Measurements from ENCODE around the gene LYAR.
"Not testable (repeated sequence)": the region's sequence is repeated elsewhere in the genome, so short reads cannot be mapped to it uniquely, and the experiment has no call there.

LYAR gene

DNA sequence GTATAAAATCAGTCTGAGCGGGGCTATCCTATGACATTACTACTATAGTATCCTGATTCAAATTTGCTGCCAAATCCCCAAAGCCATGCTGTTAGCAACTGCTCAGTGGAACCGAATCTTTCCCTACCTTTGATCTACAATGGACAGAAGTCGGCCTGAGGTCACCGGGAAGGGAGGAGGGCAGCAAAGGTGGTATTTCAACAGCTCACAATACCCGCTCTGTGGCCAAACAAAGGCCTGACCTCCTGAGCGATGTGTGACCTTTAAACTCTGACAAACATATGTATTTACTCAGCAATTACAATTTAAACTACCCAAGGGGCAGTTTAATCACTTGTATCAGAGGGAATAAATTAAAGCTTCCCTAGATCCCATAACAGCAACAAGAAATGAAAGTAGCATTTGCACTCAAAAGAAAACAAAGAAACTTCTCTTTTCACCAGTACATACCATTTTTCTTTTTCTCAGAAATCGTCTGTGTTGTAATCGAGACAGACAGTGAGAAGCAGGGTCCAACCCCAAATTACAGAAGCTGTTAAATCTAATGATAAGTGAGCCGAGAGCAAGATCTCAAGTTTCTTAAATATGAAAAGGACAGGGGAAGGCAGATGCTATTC, 30.4 kb downstream of the LYAR start:
- no peak for DNase-seq

DNA sequence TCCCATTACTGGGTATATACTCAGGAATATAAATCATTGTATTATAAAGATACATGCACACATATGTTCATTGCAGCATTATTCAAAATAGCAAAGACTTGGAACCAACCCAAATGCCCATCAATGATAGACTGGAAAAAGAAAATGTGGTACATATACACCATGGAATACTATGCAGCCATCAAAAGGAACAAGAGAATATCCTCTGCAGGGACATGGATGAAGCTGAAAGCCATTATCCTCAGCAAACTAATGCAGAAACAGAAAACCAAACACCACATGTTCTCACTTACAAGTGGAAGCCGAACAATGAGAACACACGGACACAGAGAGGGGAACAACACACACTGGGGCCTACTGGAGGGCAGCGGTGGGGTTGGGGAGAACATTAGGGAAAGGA, 32.2 kb downstream of the LYAR start:
- not testable (repeated sequence) for DNase-seq

GRCh38 chr4:4256799-4257198, 33.2 kb downstream of the LYAR start:
- DNase-seq: no peak

DNA sequence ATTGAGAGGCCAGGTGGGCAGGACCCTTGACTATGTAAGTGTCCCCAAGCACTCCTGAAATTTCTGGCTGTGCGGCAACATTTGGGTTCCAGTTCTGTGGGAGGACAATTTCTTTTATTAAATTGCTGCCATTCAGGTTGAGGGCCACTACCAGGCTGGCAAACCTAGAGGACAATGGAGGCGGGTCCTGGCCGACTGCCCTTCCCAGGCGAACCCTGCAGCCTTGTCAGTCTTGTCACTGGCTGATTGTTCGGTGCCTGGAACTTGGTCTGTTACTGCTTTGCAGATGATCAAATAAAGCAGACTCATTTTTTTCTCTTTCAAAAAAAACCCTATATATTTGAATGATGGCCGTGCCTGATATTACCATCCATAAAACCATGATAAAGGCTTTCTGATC, 35.3 kb downstream of the LYAR start:
- no peak for DNase-seq

- no peak for DNase-seq
Observed at GRCh38 chr4:4254199-4254598, 35.8 kb downstream of the LYAR start.

- DNase-seq: no peak
Observed at GRCh38 chr4:4249866-4250265, 40.1 kb downstream of the LYAR start.

GRCh38 chr4:4249342-4249741, 40.6 kb downstream of the LYAR start:
- DNase-seq: not testable (repeated sequence)

DNA sequence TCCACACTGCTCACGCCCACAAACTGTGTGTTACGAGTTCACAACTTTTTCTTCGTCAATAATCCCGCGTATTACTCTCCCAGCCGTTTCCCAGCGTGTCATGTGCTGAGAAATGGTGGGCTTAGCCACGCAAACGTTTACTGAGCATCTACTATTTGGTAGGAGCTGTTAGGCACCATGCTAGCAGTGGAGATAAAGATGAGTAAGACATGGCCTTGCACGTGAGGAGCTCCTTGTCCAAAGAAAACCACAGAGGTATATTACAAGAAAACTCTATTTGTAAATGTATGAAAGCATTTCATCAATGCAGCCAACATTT, 41.1 kb downstream of the LYAR start:
- DNase-seq: no peak

DNA sequence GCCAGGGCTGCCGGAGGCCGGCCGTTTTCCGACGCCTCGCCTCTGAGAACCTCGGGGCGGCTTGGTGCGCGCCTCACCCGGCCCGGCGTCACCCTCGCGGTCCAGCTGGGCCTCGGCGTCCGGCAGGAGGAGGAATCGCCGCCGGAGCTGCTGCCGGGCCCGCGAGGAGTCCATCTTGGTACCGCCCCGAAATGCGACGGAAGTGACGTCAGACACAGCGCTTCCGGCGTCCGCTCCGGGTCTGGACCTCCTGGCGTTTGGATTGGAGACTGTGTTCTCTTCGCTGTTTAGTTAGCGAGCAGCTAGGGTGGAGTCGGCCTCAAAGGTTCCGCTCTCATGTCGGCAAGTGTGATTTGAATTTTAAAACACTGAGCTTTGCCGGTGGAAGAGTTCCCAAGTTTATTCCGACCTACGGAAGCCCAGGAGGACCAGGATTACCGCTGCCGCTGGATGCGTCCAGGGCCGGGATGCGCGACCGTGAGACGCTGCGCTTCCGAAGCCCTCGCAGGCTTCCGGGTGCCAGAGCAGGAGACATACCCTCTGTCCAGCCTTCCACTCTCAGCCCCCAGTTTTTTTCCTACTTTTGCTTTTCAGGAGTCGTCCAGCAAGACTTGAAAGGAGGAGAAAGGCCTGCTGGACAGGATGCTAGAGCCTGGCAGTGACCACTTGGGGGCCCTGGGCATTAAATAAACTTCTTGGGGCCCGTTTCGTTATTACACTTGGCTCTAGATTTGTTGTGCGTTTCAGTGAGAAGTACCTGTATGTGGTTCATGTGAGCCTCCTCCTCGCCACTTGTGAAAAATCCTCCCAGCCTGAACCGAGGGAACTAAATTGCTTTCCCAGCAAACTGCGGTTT, 41.7 kb downstream of the LYAR start, which contains the start of gene TMEM128:
Gene TMEM128 (minus strand): TSS at position 195 of the 856 bp plus-strand sequence. CDS start 21 bp downstream, at position 174.
- peak; percentile 76 for DNase-seq

GRCh38 chr4:4247696-4248028, 42.3 kb downstream of the LYAR start:
- DNase-seq: no peak

DNA sequence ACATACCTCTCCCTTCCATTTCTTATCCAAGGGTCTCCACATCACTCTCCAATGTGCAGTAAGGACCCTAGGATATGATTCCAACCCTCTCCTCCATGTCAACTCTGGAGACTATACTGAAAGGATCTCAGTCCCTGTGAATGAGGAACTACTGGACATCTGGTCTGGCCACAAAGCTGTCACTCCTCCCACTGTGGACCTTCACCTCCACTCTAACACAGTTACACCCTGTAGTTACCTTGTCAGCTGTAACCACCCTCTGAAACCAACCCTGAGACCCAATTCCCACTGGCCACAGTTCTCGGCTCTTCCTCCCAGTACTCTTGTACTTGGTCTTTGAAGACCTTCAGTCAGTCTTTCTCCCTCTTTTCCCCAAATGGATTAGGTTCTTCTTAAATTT, 44.8 kb downstream of the LYAR start:
- DNase-seq: no peak

- DNase-seq: not testable (repeated sequence)
Observed at GRCh38 chr4:4239551-4239950, 50.4 kb downstream of the LYAR start.

DNA sequence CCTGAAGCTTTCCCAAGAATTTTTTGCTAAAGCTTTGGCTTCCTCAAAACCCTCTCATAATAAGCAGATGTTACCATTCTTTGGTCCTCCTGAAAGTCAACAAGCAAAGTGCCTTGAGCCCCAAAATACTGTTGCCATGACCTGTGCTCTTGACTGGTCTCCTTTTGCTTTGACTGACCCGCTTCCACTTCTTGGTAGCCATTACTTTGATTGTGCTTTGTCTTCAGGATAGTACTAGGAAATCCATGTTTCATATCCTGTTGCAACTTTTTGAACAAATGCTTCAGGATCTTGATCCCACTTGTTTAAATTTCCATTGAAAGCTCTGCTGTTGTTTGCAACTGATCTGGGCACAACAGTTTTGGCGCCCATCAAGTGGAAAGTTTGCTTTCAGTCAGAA, 56.3 kb downstream of the LYAR start:
- DNase-seq: no peak

DNA sequence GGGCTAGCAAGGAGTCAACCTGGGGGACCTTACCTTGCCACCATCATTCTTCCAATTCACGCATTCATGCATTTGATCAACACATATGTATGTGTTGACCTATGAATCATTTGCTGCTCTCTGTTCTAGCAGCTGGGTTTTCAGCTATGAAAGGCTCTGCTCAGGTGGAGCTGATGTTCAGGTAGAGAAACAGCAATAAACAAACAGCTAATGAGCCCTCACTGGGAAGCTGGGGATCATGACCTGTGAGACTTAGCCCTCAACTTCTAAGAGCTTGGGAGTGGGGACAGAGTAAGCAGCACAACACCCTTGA, 61.6 kb downstream of the LYAR start:
- DNase-seq: no peak

- no peak for DNase-seq
Observed at GRCh38 chr4:4227510-4228355, 62.2 kb downstream of the LYAR start.

DNA sequence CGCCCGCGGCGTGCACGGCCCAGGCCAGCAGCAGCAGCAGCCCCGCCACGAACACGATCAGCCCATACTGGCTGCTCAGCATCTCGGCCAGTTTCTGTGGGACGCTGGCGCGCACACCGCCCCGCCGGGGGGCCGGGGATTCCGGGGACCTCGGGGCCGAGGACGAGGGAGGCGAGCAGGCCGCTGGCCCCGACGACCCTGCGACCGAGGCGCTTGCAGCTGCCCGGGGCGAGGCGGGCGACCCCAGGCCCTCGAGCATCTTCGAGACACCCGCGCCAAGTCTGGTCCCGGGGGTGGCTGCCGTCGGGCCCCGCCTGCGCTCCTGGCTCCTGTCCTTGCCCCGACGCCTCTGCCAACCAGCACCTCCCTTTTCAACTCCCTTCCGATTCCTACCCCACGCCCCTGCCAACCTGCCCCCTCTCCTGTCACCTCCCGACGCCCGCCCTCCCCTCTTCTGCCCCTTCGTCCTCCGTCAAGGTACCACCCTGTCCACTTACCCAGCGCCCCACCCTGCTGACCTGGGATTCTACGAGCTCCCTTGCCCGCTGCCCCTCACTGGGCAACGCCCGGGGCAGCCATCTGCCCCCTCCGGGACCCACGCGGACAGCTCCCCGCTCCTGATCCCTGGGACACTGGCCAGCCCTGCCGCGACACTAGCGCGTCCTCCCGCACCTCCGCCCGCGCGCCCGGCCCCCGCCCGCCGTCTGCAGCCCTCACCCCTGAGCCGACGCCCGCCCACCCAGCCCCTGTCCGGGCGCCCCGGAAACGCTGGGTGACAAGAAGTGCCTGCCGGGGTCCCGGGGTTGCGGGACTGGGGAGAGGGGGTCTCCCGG, 63.1 kb downstream of the LYAR start, which contains the start of gene OTOP1:
Gene OTOP1 (minus strand): TSS at position 324 of the 833 bp plus-strand sequence. CDS start 65 bp downstream, at position 259.
- DNase-seq: no peak

DNA sequence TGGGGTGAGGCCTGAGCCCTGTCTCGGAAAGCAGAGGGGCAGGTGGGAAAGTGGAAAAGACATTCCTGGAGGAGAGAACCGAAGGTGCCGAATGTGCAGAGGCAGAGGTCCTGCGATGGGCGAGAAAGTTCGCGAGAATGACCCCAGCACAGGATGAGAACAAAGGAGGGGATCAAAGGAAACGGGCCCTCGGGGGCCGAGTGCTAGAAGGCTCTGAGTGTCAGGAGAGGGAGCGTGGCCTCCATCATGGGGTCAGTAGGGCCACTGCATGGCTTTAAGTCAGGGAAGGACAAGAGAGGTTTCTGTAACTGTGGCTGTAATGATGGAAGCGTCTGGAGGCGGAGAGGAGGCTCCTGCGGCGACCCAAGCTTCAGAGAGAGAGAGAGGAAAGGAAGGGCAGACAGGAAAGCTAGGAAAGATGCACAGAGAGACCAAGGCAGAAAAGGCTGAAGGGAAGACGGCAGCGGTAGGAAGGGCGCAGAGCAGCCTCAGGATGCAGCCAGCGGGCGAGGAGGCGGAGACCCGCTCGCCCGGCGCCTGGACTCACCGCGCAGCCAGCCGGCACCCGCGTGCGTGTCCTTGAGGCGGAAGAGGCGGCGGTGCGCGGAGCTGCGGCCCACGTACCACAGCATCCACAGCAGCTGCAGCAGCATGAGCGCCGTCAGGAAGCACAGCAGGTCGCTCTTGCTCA, 63.9 kb downstream of the LYAR start:
- DNase-seq: no peak
